ENCODE results near the gene PRDM1. TPM values are rescaled to one million over a fixed set of nuclear protein-coding genes. Genes with fewer than 3 reads are reported as not detected.
"Not testable (repeated sequence)": the region's sequence is repeated elsewhere in the genome, so short reads cannot be mapped to it uniquely, and the experiment has no call there.

The PRDM1 gene
- polyA plus RNA-seq, 1 experiment: 4.6 TPM

- Histone ChIP-seq H3K27me3 (ENCODE audit: control insufficient read depth, insufficient read depth, low read length) (no peaks in the 10 kb centered on the region), H3K36me3 (ENCODE audit: control insufficient read depth, insufficient read depth, low read length) (no peaks in the 10 kb centered on the region), H3K4me3 (ENCODE audit: low read depth, low read length) (no peak overlapping the region)
- DNase-seq (ENCODE audit: low read depth): no peak
- CTCF ChIA-PET: interaction anchor here (1.2 kb wide), 1 partner anchor 12 kb away, joined by 3 read pairs; no protein-coding TSS in a partner anchor
- TF ChIP-seq CTCF (IDR thresholded peaks at IDR 0.05; ENCODE audit: insufficient read depth, low read depth, low read length): no peak
- POLR2A ChIA-PET: no interaction called here
Observed at GRCh38 chr6:106147476-106147875, 61.3 kb downstream of the PRDM1 start.

- no peaks in the 10 kb centered on the region for H3K36me3 ChIP-seq (ENCODE audit: control insufficient read depth, insufficient read depth, low read length)
- TF ChIP-seq CTCF (IDR thresholded peaks at IDR 0.05; ENCODE audit: insufficient read depth, low read depth, low read length): no peak
- CTCF ChIA-PET: no interaction called here
Observed at GRCh38 chr6:106149472-106150069, 63.4 kb downstream of the PRDM1 start.

GRCh38 chr6:106152476-106152875 is 66.3 kb downstream of the PRDM1 start:
- DNase-seq (ENCODE audit: low read depth); H3K27me3 ChIP-seq (ENCODE audit: control insufficient read depth, insufficient read depth, low read length); CTCF ChIA-PET; H3K36me3 ChIP-seq (ENCODE audit: control insufficient read depth, insufficient read depth, low read length); H3K4me3 ChIP-seq (ENCODE audit: low read depth, low read length); POLR2A ChIA-PET: not testable (repeated sequence)

More at GRCh38 chr6:106149472-106150069, 63.4 kb downstream of the PRDM1 start:
- Histone ChIP-seq H3K27me3 (ENCODE audit: control insufficient read depth, insufficient read depth, low read length) (no peaks in the 10 kb centered on the region), H3K4me3 (ENCODE audit: low read depth, low read length) (no peak overlapping the region)
- POLR2A ChIA-PET: no interaction called here
- no peak for DNase-seq (ENCODE audit: low read depth)

- no peak for TF ChIP-seq CTCF (IDR thresholded peaks at IDR 0.05; ENCODE audit: insufficient read depth, low read depth, low read length)
- CTCF ChIA-PET: interaction anchor here (1.1 kb wide), 1 partner anchor 17 kb away, joined by 3 read pairs; no protein-coding TSS in a partner anchor
- no peak for DNase-seq (ENCODE audit: low read depth)
- H3K36me3 ChIP-seq (ENCODE audit: control insufficient read depth, insufficient read depth, low read length): no peaks in the 10 kb centered on the region
- POLR2A ChIA-PET: no interaction called here
- no peaks in the 10 kb centered on the region for H3K27me3 ChIP-seq (ENCODE audit: control insufficient read depth, insufficient read depth, low read length)
- H3K4me3 ChIP-seq (ENCODE audit: low read depth, low read length): no peak overlapping the region
Observed at GRCh38 chr6:106152952-106153351, 66.8 kb downstream of the PRDM1 start.

GRCh38 chr6:106154326-106154725 is 68.2 kb downstream of the PRDM1 start:
- no peak for TF ChIP-seq CTCF (IDR thresholded peaks at IDR 0.05; ENCODE audit: insufficient read depth, low read depth, low read length)
- CTCF ChIA-PET: interaction anchor here (1.4 kb wide), 1 partner anchor 69 kb away, joined by 5 read pairs; no protein-coding TSS in a partner anchor
- POLR2A ChIA-PET: no interaction called here
- H3K36me3 ChIP-seq (ENCODE audit: control insufficient read depth, insufficient read depth, low read length): no peaks in the 10 kb centered on the region
- no peak for DNase-seq (ENCODE audit: low read depth)
- no peaks in the 10 kb centered on the region for H3K27me3 ChIP-seq (ENCODE audit: control insufficient read depth, insufficient read depth, low read length)
- H3K4me3 ChIP-seq (ENCODE audit: low read depth, low read length): no peak overlapping the region

Measured in BJ (cell line).